SH-SY5Y (cell line): Measurements from ENCODE around the gene IFI27.

Experiments used
- GATA2 ChIP-seq: IDR thresholded peaks from 2 replicates; pipeline ENCODE4 v1.6.1; 2011; ENCODE audit warnings: mild to moderate bottlenecking, low read depth, low read length
- GATA3 ChIP-seq: IDR thresholded peaks from 2 replicates; pipeline ENCODE4 v1.6.1; 2011; ENCODE audit warnings: low read depth, mild to moderate bottlenecking, low read length, moderate library complexity

DNA sequence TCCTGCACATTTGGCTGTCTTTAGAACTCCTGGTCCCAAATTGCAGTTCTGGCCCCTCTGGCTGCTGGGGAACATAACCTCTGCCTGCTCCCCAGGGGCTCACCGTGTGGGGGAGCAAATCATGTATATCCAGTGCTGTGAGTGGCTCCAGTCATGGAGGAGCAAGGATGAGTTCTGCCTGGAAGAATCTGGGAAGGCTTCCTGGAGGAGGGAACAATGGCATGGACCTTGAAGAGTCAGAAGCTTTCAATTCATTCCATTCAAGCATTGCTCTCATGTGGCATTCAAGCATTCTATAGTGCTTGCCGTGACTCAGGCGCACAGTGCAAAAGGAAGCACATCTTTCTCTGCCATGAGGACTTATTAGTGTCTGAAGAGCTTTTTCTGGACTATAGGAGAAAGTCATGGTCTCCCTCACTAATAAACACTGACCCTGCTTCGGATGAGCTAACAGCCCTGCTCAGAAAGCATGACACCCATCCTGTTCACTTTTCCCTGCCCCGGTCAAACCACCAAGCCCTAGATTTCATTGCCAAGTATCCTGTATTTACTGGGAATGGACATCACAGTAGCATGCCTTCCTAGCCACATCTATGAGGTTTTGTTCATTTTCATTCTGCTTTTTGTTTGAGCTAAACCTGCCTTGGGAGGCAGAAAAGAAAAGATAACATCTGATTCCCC lies 3.5 kb downstream of the IFI27 start:
- TF ChIP-seq GATA3 = no peak
- TF ChIP-seq GATA2 = no peak
